NCI-H187 (cell line): ENCODE data around the gene TLL1.

ENCODE experiments used
- DNase-seq, 2 experiments: peaks; one replicate each; lab custom pipeline; 2025; lab: John Stamatoyannopoulos, UW

TLL1 gene

DNA sequence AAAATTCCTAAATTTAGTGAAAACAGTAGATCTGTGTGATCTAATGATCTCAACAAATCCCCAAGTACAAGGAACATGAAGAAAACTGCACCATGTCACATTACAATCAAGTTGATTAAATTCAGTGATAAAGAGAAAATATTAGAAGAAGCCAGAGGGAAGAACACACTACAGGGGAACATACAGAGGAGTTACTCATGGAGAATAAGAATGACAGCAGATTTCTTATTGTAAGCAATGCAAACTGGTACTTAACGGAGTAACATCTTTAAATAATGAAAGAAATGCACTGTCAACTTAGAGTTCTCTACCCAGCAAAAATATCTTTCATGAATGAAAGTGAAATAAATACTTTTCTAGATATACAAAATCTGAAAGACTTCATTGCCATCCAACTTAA is 21.1 kb downstream of the TLL1 start:
- DNase-seq, result no peak

DNA sequence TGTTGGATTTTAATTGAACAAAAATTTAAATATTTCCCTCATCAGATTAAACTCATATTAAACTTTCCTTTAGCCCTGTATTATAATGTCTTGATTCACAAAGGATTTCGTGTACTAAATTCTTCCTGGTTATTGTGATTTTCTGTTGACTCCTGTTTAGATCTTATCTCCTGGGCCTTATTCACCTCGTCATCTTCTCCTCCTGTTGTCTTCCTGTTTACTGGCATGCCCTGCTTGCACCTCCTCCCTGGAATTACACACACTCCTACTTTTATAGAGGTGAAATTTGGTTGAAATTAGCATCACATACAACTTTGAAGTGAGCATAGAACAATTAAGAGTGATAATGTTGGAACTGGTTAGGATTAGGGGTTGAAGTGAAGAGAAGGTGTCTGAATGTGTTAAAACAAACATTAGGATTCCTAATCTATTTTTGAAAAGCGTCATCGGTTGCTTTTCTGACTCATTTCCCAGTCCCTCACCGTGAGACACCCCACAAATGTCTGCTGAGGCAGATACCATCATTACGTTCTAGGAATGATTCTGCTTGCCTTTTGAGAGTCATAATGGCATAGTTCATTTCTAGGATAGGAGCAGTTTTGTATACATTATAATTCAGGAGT is 32.5 kb downstream of the TLL1 start:
- DNase-seq, result no peak

DNA sequence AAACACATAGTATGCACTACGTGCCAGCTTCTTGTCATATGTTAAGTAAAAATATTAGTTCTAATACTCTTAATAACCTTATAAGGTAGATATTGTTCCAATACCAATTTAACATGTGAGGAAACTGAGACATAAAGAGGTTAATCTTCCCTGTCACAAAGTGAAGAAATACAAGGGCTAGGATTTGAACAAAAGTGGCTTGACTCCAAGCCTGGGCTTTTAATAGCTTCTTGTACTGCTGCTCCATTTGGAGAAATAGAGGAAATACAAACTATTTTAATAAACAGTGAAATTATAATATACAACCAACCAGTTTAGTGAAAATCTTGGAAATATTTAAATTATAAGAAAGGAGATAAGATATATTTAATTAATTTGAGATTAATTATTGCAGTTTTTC is 33.2 kb downstream of the TLL1 start:
- DNase-seq, result no peak

DNA sequence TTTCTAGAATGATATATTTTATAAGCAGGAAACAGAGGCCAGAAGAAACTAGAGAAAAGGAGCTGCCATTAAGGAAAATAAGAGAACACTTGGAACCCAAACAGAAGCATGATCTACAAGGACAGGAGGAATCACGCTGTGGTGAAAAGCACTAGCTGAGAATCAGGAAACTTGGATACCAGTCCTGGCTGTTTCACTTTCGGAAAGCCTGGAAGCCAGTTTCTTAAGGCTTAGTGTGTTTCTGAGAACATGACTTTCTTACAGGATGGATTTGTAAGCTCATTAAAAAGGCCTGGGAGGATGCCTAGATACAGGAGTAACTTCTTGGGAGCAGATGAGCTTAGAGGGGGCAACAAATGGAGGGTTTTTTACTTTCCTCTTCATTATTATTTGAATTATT is 36.9 kb downstream of the TLL1 start:
- no peak for DNase-seq

DNA sequence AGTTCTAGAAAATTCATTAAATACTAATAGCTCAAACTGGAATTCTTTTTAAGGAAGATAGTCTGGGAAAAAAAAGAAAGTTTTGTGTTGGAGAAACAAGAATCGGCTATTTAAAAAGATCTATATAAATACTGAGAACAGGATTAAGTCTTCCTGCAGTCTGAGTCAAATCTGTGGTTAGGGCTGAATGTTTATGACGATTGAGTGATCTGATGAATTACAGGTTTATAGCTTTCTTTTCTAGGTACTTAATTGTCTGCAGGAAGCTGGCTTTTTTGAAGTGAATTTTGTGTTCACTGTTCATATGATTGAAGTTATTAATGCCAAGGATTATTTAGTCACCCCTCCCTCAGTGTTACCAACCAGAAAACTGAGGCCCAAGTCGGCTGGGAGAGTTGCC is 42.2 kb downstream of the TLL1 start:
- DNase-seq, result no peak

DNA sequence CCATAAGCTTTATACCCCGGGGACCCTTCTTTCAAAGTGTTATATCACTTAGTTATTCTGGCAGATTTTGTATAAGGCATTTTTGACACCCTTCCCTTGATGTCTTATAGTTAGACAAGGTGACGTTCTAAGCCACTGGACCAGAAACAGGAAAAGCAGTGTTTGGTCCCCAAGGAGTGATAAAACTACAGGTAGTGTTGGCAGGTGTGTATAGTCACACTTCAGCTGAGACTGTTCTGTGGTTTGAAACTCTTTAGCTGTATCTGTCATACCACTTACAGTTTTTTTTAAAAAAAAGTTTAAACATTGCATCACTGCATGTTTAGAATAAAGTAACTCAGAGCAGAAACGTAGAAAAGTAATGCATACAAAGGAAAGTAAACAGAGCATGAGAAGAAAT is 48.5 kb downstream of the TLL1 start:
- DNase-seq, result no peak

DNA sequence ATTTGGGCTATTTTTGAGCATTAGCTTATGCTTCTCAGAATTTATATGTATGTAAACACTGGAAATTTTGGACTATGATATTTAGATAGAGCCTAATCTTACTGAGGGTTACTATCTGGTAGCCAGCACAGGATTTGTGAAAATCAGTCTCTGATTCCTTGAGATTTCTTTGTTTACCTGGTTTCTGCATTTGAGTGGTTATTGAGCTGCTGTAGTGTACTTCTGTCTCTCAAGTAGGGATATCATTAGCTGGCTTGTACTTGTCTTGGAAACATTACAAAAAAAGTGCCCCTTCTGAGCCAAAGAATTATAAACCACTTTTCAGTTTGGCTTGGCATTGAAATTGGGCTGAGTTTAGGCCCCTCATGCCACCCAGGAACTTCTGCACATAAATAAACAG is 49.7 kb downstream of the TLL1 start:
- no peak for DNase-seq

DNA sequence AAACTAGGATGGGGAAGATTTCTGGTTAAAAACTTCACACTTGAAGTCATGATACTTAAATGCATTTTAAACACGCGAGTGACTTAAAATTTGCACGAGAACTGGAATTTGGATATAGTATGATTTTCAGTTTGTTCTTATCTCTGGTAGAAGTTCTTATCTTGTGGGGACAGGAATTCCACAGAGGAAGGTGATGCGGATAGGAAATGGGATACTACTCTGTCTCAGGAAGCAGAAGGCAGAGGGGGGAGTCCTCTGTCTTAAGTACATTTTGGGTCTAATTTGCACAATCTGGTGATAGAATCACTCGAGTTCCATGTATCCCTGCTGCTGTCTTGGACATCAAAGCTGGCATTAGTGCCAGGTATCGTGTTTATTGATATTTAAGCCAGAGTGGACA is 53.3 kb downstream of the TLL1 start:
- DNase-seq, result no peak

DNA sequence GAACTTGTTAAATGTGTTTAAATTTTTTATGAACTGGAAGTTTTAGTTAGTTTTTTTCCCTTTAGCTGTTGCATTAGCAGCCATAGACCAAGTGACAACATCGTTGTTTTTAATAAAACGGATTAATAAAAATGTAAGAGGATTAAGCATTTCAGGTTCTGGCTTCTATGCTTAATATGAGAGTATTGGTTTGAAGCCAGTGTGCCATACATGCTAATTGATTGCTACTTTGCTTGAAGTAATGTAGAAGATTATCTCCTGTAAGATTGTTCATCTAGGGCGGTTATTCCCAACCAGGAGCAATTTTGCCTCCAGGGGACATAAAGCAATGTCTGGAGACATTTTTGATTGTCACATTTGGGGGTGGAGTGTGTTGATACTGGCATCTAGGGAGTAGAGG is 54.3 kb downstream of the TLL1 start:
- no peak for DNase-seq

DNA sequence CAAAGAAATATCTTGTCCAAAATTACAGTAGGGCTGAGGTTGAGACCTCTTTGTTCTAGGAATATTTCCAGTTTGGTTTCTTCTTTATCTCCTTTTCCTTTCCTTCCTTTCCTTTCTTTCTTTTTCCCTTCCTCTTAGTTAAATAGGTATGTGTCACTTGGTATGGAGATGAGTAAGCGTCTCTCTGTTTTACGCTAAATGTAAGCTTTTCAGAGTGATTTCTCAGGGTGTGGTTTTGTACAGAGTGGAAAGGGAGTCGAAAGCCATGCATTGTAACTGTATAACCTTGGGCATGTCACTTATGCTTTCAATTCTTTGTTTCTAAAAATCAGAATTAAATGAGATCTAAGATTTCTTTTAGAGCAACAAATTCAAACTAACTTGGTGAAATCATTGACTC is 54.8 kb downstream of the TLL1 start:
- DNase-seq, result no peak

DNA sequence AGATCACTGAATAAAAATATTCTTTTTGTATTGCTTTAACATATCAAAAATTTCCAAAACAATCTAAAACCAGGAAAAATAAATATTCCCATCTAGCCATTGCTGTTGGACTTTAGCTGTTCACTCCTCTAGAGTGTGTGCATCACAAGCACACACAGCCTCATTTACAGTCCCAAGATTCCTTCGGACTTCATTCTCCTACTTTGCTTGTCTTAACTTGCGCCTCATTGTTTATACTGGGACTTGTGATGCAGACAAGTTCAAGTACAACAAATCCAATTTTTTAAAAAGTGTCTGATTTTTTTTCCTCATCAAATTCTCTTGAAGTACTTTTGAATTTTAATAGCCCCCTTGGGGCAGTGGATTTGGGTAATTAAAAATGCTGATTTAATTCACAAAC is 55.6 kb downstream of the TLL1 start:
- no peak for DNase-seq

DNA sequence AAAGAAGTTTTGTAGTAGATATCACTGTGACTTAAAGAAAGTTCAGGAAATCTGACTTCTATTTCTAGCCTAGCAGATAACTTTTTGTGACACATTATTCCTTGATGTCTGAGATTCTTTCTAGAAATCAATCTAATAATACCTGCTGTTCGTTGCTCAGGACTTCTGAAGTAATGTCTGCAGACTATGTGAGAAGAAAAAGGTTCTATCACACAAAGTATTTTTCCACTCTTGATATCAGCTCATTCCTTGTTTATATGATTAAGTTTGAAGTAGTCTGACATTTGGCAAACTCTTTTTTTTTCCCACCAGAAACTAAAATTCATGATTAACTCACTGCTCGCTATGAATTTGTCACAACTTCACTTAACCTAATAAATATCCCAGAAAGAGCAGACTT is 56.6 kb downstream of the TLL1 start:
- DNase-seq, result no peak

DNA sequence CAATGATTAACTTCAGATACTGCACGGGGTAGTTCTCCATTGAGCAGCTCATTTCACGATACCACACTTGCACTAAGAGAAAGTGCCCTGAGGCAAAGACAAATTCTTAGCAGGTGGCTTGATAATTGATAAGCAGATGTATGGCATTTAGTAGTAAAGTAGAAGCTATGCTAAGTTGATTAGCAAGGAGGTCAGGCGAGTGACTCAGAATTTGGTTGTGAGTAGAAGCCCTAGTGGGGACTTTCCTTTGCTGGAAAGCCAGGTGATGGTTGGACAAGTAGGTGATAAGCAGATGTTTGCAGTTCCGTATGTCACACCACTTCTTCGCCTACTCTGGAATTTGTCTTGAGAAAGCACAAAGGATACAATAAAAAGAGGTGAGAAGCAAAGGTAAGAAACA is 58.7 kb downstream of the TLL1 start:
- DNase-seq, result no peak

DNA sequence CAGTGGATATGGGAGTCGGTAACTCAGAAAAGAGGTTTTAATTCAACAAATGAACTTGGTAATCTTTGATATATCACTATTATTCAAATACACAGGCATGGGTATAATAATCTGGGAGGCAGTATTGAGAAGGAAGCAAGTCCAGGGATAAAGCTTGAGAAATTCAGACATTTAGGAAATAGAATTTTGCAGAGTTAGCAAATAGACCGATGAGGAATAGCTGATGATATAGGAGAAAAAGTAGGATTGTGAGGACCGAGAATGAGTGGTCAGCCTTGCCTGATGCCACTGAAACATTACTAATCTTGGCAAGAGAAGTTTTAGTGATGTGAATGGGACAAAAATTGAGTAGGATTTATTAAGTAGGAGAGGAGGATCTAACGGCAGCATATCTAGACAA is 71.9 kb downstream of the TLL1 start:
- no peak for DNase-seq

DNA sequence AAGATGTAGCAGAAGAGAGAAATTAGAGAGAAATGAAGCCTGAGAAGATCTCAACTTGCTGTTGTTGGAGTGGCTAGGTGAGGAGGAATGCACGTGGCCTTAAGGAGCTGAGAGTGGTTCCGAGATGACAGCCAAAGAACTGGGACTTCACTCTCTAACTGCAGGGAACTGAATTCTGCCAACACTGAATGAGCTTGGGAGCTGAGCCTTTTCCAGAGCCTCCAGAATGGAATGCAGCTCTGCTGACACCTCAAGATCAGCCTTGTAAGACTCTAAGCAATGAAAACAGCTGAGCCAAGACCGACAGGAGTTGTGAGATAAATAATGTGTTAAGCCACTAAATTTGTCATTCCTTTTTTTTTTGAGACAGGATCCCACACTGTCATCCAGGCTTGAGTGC is 73.0 kb downstream of the TLL1 start:
- DNase-seq, result no peak

DNA sequence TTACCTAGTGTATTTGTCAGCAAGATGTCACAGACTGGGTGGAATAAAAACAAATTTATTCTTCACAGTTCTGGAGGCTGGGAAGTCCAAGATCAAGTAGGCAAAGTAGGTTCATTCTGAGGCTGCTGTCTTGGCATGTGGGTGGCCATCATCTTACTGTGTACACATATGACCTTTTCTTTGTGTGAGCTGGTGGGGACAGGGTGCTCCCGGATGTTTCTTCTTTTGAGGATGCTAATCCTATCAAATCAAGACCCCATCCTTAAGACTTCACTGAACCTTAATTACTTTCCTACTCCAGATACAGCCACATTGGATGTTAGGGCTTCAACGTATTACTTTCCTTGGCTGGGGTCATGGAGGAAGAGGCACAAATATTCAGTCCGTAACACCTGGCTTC is 74.0 kb downstream of the TLL1 start:
- no peak for DNase-seq

DNA sequence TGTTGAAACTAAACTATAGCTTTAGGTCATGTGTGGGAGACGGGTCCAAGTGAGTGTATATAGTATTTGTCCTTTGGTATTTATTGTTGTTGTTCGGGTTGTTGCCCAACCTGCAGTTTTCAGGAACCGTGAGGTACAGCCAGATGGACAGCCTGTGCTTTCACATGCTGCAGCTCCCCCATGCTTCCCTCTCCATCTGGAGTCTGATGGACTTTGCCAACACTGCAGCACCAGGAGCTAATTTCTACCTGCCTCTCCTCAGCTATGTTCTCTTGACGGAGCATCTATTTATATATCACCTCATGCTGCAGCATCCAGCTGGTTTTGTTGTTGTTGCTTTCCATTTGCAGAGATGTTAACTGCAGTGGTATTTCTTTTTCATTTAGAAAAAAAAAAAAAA is 80.1 kb downstream of the TLL1 start:
- DNase-seq, result no peak

DNA sequence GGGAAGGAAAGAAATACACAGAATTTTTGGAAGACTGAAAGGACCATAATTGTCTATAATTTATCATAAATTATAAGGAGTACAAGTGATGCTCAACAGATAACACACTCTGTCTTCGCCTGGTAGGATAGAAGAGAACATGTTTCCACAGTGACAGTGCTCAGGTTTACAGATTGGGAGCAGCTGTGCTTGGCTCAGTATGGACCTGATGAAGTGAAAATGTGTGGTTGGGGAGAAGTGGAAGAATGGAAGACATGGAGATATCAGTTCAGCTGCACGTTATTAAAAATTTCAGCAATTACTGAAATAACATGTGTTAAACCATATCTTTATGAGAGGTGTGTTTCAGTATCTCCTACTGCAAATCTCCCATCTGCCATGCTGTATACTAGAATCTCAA is 90.6 kb downstream of the TLL1 start:
- DNase-seq, result no peak

DNA sequence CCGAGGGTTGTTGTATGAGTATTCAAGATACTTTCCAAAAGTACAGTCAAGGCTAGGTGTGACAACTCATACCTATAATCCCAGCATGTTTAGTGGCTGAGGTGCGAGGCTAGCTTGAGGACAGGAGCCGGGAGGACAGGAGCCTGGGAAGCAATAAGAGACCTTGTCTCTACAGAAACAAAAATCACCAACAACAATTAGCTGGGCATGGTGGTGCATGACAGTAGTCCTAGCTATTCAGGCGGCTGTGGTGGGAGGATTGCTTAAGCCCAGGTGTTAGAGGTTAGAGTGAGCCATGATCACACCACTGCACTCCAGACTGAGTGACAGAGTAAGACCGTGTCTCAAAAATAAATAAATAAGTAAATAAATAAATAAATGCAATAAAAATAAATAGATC is 91.6 kb downstream of the TLL1 start:
- DNase-seq, result no peak

DNA sequence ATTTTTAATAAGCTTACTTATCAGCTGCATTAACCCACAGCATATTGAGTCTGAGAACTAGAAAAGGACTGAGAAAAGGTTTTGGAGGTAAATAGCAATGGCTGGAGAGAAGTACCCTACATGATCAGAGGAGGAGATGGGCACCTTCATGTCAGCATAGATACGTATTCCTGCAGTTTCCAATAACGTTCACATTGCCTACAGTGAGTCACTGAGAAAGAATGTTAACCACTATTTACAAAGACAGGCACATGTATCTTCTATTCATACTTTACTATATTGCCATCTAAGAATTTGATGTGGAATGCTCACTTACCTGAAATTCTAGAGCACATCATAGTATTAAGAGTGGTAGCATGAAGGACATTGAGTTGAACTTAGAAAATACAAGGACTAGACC is 92.5 kb downstream of the TLL1 start:
- no peak for DNase-seq

DNA sequence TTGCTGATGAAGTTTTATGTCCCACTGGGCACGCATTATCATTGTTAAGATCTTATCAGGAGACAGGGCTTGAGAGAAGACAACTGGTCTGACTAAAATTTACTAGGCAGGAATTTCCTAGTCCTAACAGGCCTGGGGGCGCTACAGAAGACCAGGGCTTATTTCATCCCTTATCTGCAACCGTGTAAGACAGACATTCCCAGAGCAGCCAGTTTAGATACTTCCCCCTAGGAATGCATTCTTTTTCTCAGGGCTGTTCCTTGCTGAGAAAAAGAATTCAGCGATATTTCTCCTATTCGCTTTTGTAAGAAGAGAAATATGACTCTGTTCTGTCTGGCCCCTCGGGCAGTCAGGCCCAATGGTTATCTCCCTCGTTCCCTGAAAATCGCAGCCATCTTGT is 93.8 kb downstream of the TLL1 start:
- no peak for DNase-seq

DNA sequence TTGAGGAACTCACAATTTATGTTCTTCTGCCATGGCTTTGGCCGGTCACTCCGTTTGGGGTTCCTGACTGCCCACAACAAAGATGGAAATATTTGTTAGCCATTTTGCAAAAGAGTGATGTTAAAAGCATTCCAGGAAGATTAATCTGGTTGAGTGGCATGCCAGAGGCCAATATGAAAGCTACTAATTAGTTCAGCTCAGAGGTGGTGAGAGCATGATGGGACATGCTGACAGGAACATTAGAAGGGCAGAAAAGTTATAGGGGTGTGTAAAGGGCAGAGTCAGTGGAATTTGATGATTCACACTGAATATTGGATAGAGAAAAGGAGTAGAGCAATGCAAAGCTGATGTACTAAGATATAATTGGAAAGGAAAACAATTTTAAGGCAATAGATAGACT is 94.4 kb downstream of the TLL1 start:
- DNase-seq, result no peak

DNA sequence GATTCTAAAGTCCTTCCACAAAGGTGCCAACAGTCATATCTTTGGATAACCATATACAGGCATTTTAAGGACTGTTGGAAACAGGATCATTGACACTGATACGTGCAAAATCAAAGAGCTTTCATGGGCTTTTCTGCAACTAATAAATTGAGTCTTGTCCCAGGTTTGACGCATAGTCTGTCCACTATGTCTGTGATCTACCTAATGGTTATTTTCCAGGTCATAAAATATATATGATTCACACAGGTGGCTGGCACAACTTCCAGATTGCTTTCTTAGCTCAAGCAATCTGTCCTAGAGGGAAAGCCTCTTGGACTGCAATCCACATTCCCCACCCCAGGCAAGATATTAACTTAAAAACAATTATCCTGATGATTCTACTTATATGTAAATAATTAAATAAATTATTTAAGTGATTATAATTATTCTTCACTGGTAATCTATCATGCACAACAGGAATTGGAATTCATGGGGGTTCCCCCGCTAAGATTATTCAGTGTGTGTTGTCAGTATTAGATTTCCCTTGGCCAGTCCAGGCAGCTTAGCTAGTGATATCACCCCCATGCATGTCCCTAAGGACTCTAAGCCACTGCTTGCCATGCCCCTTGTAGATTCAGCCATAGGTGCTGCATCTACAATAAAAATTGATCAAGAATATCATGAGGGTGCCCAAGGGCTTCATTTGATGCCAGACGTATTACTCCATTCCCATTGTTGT is 97.8 kb downstream of the TLL1 start:
- no peak for DNase-seq

DNA sequence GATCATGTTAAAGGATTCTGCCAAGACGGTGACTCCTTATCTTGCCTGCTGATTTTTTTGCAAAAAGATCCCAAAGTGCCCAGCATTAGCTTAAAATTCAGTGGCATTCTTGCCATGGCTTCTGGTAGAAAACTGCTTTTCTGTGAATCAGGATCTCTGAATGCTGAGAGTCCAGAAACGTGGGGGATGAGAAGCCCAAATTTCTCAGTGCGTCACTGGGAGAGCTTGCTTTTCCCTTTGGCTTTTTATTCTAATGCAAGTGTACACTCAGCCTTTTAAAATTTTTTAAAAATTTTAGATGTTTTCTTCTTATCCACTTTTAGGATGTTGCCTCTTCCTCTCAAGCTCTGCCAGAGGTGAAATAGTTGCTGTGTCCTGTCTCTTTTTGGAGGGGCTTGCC is 98.4 kb downstream of the TLL1 start:
- DNase-seq, result no peak
